ENCODE results near the gene CPA2.
"Not testable (repeated sequence)": the region's sequence is repeated elsewhere in the genome, so short reads cannot be mapped to it uniquely, and the experiment has no call there.

Gene CPA2

GRCh38 chr7:130266258-130266960 is at the start of gene CPA2:
Gene CPA2, plus strand, starts transcription at chr7:130266863. Its CDS starts 19 bp downstream, at chr7:130266882.
- no peak for DNase-seq

- no peak for DNase-seq
Measured at GRCh38 chr7:130218806-130219620, 47.6 kb upstream of the CPA2 start.

GRCh38 chr7:130219871-130220270 is 46.8 kb upstream of the CPA2 start:
- no peak for DNase-seq

- no peak for DNase-seq
Measured at GRCh38 chr7:130221746-130222145, 44.9 kb upstream of the CPA2 start.

- no peak for DNase-seq
Measured at GRCh38 chr7:130223646-130224045, 43.0 kb upstream of the CPA2 start.

GRCh38 chr7:130224210-130224609 is 42.5 kb upstream of the CPA2 start:
- no peak for DNase-seq

- DNase-seq, result not testable (repeated sequence)
Measured at GRCh38 chr7:130224923-130225322, 41.7 kb upstream of the CPA2 start.

- DNase-seq, result no peak
Measured at GRCh38 chr7:130226333-130226732, 40.3 kb upstream of the CPA2 start.

GRCh38 chr7:130227883-130228575 is 38.6 kb upstream of the CPA2 start:
- DNase-seq, result no peak

- no peak for DNase-seq
Measured at GRCh38 chr7:130228840-130229502, 37.7 kb upstream of the CPA2 start.

- DNase-seq, result not testable (repeated sequence)
Measured at GRCh38 chr7:130229981-130230380, 36.7 kb upstream of the CPA2 start.

GRCh38 chr7:130231792-130232191 is 34.9 kb upstream of the CPA2 start:
- DNase-seq, result no peak

GRCh38 chr7:130232209-130232608 is 34.5 kb upstream of the CPA2 start:
- DNase-seq, result no peak

- no peak for DNase-seq
Measured at GRCh38 chr7:130234078-130234477, 32.6 kb upstream of the CPA2 start.

GRCh38 chr7:130236361-130236760 is 30.3 kb upstream of the CPA2 start:
- not testable (repeated sequence) for DNase-seq

- no peak for DNase-seq
Measured at GRCh38 chr7:130240240-130240639, 26.4 kb upstream of the CPA2 start.

GRCh38 chr7:130242198-130243014 is 24.3 kb upstream of the CPA2 start:
- DNase-seq, result peak in 7 of 14 donors; percentile 10 to 47 (median 15)

- DNase-seq, result not testable (repeated sequence)
Measured at GRCh38 chr7:130243486-130243885, 23.2 kb upstream of the CPA2 start.

GRCh38 chr7:130246491-130246890 is 20.2 kb upstream of the CPA2 start:
- DNase-seq, result not testable (repeated sequence)

- not testable (repeated sequence) for DNase-seq
Measured at GRCh38 chr7:130248842-130249241, 17.8 kb upstream of the CPA2 start.

GRCh38 chr7:130249626-130250025 is 17.0 kb upstream of the CPA2 start:
- DNase-seq, result not testable (repeated sequence)

- no peak for DNase-seq
Measured at GRCh38 chr7:130254555-130254954, 12.1 kb upstream of the CPA2 start.

All from C1 segment of cervical spinal cord (tissue), 14 donors.